Calu3 (cell line): ENCODE measurements around the gene MGST3. TPM values are rescaled to one million over a fixed set of nuclear protein-coding genes. Genes with fewer than 3 reads are reported as not detected.
"Not testable (repeated sequence)": the region's sequence is repeated elsewhere in the genome, so short reads cannot be mapped to it uniquely, and the experiment has no call there.

ENCODE experiments used
- BruUV-seq: library from RNA; stranded (reverse); fragments of 400-500 nt; replicated peaks from 2 replicates; lab custom pipeline; 2021; lab: Mats Ljungman, UMichigan
- CTCF ChIA-PET: fragments of 300-600 bp; sonication (Branson Sonifier 250); formaldehyde crosslinking; loops from one replicate; lab custom pipeline; 2022; ENCODE audit warnings: antibody characterized with exemption; lab: Charles Lee
- DNase-seq: peaks from one replicate; pipeline ENCODE4 v3.0.0; 2022
- H3K27ac Mint-ChIP-seq: one replicate; pipeline ENCODE4 v1.8.0; 2022; ENCODE audit warnings: mixed read lengths; ENCODE audit not compliant: unreplicated experiment
- H3K27me3 Mint-ChIP-seq: one replicate; pipeline ENCODE4 v1.8.0; 2022; ENCODE audit warnings: mixed read lengths; ENCODE audit not compliant: unreplicated experiment
- H3K36me3 Mint-ChIP-seq: one replicate; pipeline ENCODE4 v1.8.0; 2022; ENCODE audit warnings: mild to moderate bottlenecking, moderate library complexity, mixed read lengths; ENCODE audit not compliant: insufficient read depth, unreplicated experiment
- H3K4me1 Mint-ChIP-seq: one replicate; pipeline ENCODE4 v1.8.0; 2022; ENCODE audit warnings: mild to moderate bottlenecking, low read depth, mixed read lengths; ENCODE audit not compliant: unreplicated experiment
- H3K4me3 Mint-ChIP-seq: one replicate; pipeline ENCODE4 v1.8.0; 2022; ENCODE audit warnings: mild to moderate bottlenecking, low read depth, moderate library complexity, mixed read lengths; ENCODE audit not compliant: unreplicated experiment
- H3K9me3 Mint-ChIP-seq: one replicate; pipeline ENCODE4 v1.8.0; 2022; ENCODE audit warnings: low read depth, mixed read lengths; ENCODE audit not compliant: unreplicated experiment
- CTCF ChIP-seq: fragments of 200-600 bp; IDR thresholded peaks from one replicate; pipeline ENCODE4 v1.8.0; 2022; ENCODE audit warnings: antibody characterized with exemption; ENCODE audit not compliant: unreplicated experiment
- intact Hi-C: fragments of 100-400 bp; cut with micrococcal nuclease; formaldehyde crosslinking; loops from one replicate; pipeline ENCODE4 v1.10.0; 2022; ENCODE audit not compliant: unreplicated experiment
- total RNA-seq: library from RNA; stranded (reverse); gene quantifications from 2 replicates; pipeline ENCODE4 v1.2.3, GENCODE V29; 2022

MGST3 gene
- total RNA-seq, 1 experiment from 2014 or later, result 136 TPM

GRCh38 chr1:165598676-165599059, 32.4 kb upstream of the MGST3 start:
- H3K27ac Mint-ChIP-seq, result peak overlapping the region; percentile 93
- peaks cover 21% of the 10 kb centered on the region for H3K4me1 Mint-ChIP-seq
- peaks cover 10% of the 10 kb centered on the region for H3K36me3 Mint-ChIP-seq
- no peak for TF ChIP-seq CTCF
- intact Hi-C loops, result loop anchor here (2.0 to 10.0 kb wide), 2 partner anchors 228 to 454 kb away; partner anchors contain the start of gene UCK2
- H3K9me3 Mint-ChIP-seq, result no peaks in the 10 kb centered on the region
- CTCF ChIA-PET, result interaction anchor here (1.2 to 1.6 kb wide), 3 partner anchors 79 to 196 kb away, joined by 3 to 4 read pairs (median 3); no protein-coding TSS in a partner anchor
- no peak for DNase-seq
- no TSS peak for BruUV-seq
- H3K4me3 Mint-ChIP-seq, result peak overlapping the region; percentile 91
- H3K27me3 Mint-ChIP-seq, result peaks cover 18% of the 10 kb centered on the region

GRCh38 chr1:165600793-165601192, 30.2 kb upstream of the MGST3 start:
- no peak for DNase-seq
- H3K4me1 Mint-ChIP-seq, result peaks cover 21% of the 10 kb centered on the region
- peaks cover 10% of the 10 kb centered on the region for H3K36me3 Mint-ChIP-seq
- CTCF ChIA-PET, result interaction anchor here (1.1 to 1.4 kb wide), 2 partner anchors 192 to 207 kb away, joined by 4 read pairs; no protein-coding TSS in a partner anchor
- no peak overlapping the region for H3K4me3 Mint-ChIP-seq
- intact Hi-C loops, result loop anchor here (1.0 to 5.0 kb wide), 5 partner anchors 32 to 314 kb away; partner anchors contain the start of gene ALDH9A1
- no peak overlapping the region for H3K27ac Mint-ChIP-seq
- no peaks in the 10 kb centered on the region for H3K9me3 Mint-ChIP-seq
- no peak for TF ChIP-seq CTCF
- no peaks in the 10 kb centered on the region for H3K27me3 Mint-ChIP-seq
- BruUV-seq, result no TSS peak

DNA sequence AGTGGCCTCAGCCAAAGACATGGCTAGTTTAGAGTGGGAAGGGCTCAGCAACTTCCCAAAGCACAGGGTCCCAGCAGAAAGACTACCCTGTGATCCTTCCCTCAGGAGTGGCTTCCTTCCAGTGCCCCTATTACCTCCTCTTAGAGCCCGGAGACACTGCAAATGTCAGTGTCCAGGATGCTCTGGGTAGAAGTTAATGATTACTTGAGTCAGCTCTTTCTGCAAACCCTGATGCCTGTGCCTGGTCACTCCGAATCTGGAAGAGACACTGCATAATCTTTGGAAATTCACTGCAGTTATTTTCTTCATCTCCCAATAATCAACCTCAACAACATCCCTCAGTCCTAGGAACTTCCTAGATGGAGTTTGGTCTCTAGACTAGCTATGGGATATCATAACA, 27.2 kb upstream of the MGST3 start:
- CTCF ChIA-PET, result no interaction called here
- Mint-ChIP-seq H3K36me3 (no peaks in the 10 kb centered on the region), H3K4me1 (peaks cover 13% of the 10 kb centered on the region), H3K9me3 (no peaks in the 10 kb centered on the region), H3K27me3 (no peaks in the 10 kb centered on the region), H3K27ac (no peak overlapping the region), H3K4me3 (no peak overlapping the region)
- no TSS peak for BruUV-seq
- no peak for TF ChIP-seq CTCF
- intact Hi-C loops, result loop anchor here (5.0 kb wide), 3 partner anchors 73 to 113 kb away; partner anchors contain the start of gene ALDH9A1
- DNase-seq, result no peak

DNA sequence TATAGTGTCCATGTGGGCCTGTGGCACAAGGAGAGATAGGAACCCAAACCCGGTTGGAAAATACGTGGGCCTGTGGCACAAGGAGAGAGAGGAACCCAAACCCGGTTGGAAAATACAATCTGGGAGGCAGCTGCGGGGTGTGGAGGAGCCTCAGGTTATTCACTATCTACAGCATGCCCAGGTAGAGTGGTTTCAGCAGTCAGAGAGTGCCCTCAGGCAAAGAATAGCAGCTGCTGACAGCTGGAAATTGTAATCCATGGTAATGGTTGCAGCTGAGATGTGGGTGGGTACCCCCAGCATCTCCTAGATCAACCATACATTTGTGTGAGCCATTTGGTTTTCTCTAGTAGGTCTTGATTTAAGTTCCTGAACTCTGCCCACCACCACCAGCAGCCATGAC, 25.8 kb upstream of the MGST3 start:
- no TSS peak for BruUV-seq
- CTCF ChIA-PET, result no interaction called here
- H3K36me3 Mint-ChIP-seq, result no peaks in the 10 kb centered on the region
- H3K27me3 Mint-ChIP-seq, result no peaks in the 10 kb centered on the region
- peaks cover 9% of the 10 kb centered on the region for H3K4me1 Mint-ChIP-seq
- no peak for DNase-seq
- H3K9me3 Mint-ChIP-seq, result no peaks in the 10 kb centered on the region
- no peak for TF ChIP-seq CTCF
- no peak overlapping the region for H3K27ac Mint-ChIP-seq
- intact Hi-C loops, result no loop called here
- H3K4me3 Mint-ChIP-seq, result no peak overlapping the region

DNA sequence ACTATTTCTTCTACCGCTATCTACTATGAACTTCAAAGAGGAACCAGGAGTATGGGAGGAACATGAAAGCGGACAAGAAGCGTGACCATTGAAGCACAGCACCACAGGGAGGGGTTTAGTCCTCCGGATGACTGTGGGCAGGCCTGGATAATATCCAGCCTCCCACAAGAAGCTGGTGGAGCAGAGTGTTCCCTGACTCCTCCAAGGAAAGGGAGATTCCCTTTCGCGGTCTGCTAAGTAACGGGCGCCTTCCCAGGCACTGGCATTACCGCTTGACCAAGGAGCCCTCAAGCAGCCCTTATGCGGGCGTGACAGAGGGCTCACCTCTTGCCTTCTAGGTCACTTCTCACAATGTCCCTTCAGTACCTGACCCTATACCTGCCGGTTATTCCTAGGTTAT, 24.4 kb upstream of the MGST3 start:
- DNase-seq, H3K4me1 Mint-ChIP-seq, H3K27me3 Mint-ChIP-seq, H3K36me3 Mint-ChIP-seq, H3K27ac Mint-ChIP-seq, CTCF ChIA-PET, intact Hi-C loops, BruUV-seq, H3K9me3 Mint-ChIP-seq, H3K4me3 Mint-ChIP-seq: not testable (repeated sequence)
